HFF-Myc (cell line): Measurements from ENCODE around the gene LRRC57.

Source experiments
- DNase-seq: peaks from one replicate; pipeline ENCODE4 v3.0.0-alpha.2; 2011; ENCODE audit warnings: low read depth; ENCODE audit errors: extremely low read depth
- H3K4me3 ChIP-seq: replicated peaks from 2 replicates; pipeline ENCODE4 v1.5.1; 2011; ENCODE audit warnings: low read depth, mild to moderate bottlenecking, control low read depth, low read length
- CTCF ChIP-seq: IDR thresholded peaks from 2 replicates; pipeline ENCODE4 v1.5.1; 2012; ENCODE audit warnings: mild to moderate bottlenecking, low read depth, low read length, control low read depth; ENCODE audit errors: missing control alignments

LRRC57 gene

GRCh38 chr15:42523331-42523730 is 25.3 kb downstream of the LRRC57 start:
- no peak for DNase-seq
- no peak for TF ChIP-seq CTCF
- H3K4me3 ChIP-seq = no peak overlapping the region

GRCh38 chr15:42511007-42511391 is 37.6 kb downstream of the LRRC57 start:
- DNase-seq = no peak
- TF ChIP-seq CTCF = no peak
- H3K4me3 ChIP-seq = no peak overlapping the region

- TF ChIP-seq CTCF = no peak
- no peak overlapping the region for H3K4me3 ChIP-seq
- no peak for DNase-seq
These were observed 38.2 kb downstream of the LRRC57 start for GRCh38 chr15:42510258-42511006.

- no peak for DNase-seq
- no peak for TF ChIP-seq CTCF
- H3K4me3 ChIP-seq = no peak overlapping the region
These were observed 40.3 kb downstream of the LRRC57 start for GRCh38 chr15:42508263-42508690.

GRCh38 chr15:42507514-42507913 is 41.1 kb downstream of the LRRC57 start:
- DNase-seq = no peak
- TF ChIP-seq CTCF = no peak

GRCh38 chr15:42504631-42505030 is 44.0 kb downstream of the LRRC57 start:
- H3K4me3 ChIP-seq = no peak overlapping the region
- no peak for TF ChIP-seq CTCF
- DNase-seq = no peak

More at GRCh38 chr15:42507514-42507913, 41.1 kb downstream of the LRRC57 start:
- H3K4me3 ChIP-seq = no peak overlapping the region

- no peak for TF ChIP-seq CTCF
- DNase-seq = no peak
- H3K4me3 ChIP-seq = no peak overlapping the region
These were observed 44.8 kb downstream of the LRRC57 start for GRCh38 chr15:42503825-42504224.
